NCI-H82 treated with DMSO at 0.1 percent for 48 hours (cell line): ENCODE measurements around the gene NLN.
"Not testable (repeated sequence)": the region's sequence is repeated elsewhere in the genome, so short reads cannot be mapped to it uniquely, and the experiment has no call there.

Experiments
- DNase-seq: peaks from one replicate; lab custom pipeline; 2025; ENCODE audit not compliant: unreplicated experiment; lab: John Stamatoyannopoulos, UW

The NLN gene

GRCh38 chr5:65721720-65722574 is at the start of gene NLN, which contains the start of gene SGTB:
Gene NLN, plus strand, starts transcription at chr5:65722205. Its CDS starts 169 bp downstream, at chr5:65722374.
Gene SGTB, minus strand, starts transcription at chr5:65722109. Its CDS starts 1,302 bp downstream, at chr5:65720807.
- DNase-seq, result peak; percentile 18

GRCh38 chr5:65672796-65673195 is 49.2 kb upstream of the NLN start:
- DNase-seq, result no peak

- no peak for DNase-seq
Observed at GRCh38 chr5:65674749-65675148, 47.3 kb upstream of the NLN start.

GRCh38 chr5:65676056-65676455 is 45.9 kb upstream of the NLN start:
- DNase-seq, result not testable (repeated sequence)

DNA sequence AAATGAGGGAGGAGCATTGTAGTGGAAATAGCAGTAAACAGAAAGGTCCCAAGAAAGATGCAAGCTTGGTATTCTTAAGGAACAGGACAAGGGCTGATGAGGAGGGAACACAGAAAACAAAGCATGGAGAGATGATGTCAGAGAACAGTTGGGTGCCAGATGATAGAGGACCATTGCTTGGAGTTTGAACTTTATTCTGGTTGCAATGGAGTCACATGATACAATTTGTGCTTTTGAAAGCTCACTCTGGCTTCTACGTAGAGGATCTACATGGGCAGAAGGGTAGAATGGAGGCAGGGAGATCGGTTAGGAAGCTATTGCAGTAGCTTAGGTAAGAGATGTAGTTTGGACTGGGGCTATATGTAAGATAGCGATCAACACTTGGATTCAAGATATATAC is 39.9 kb upstream of the NLN start:
- no peak for DNase-seq

- DNase-seq, result no peak
Observed at GRCh38 chr5:65693121-65693520, 28.9 kb upstream of the NLN start.

GRCh38 chr5:65695162-65695755 is 26.7 kb upstream of the NLN start:
- no peak for DNase-seq

GRCh38 chr5:65695896-65696295 is 26.1 kb upstream of the NLN start:
- no peak for DNase-seq

GRCh38 chr5:65696892-65697291 is 25.1 kb upstream of the NLN start:
- DNase-seq, result no peak

DNA sequence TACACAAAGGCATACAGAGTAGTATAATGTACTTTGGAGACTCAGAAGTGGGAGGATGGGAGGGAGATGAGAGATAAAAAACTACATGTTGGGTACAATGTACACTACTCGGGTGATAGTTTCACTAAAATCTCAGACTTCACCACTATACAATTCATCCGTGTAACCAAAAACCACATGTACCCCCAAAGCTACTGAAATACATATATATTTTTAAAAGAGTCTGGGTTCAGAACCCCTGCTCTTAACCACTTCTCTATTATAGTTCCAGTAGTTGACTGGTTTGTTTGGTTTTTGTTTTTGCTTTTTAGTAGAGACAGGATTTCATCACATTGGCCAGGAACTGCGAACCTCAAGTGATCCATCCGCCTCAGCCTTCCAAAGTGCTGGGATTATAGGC is 22.7 kb upstream of the NLN start:
- no peak for DNase-seq

GRCh38 chr5:65702036-65702435 is 20.0 kb upstream of the NLN start:
- no peak for DNase-seq

DNA sequence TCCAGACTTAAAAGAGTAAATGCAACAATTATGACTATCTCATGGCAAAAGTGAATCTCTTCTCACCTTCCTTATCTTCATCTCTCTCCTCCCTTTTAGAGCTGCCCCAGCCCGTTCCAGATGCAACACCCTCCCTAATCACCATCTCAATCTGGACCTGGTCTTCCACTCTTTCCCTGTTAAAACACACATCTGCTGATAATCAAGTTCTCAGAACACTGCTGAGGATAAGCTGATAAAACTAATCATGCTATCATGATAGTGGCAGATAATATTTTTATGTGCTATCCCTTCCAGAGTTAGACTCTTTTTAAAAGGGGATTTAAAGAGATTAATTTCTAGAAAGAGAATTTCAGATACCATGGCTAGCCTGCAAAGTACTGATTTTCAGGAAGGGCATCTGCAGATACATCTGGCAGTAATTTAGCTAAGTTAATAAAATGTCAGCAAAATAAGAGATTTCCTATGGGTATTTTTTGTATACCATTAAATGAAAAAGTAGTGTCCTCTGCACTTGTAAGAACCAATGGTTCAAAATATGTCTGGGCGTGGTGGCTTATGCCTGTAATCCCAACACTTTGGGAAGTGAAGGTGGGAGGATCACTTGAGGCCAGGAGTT is 17.3 kb upstream of the NLN start:
- DNase-seq, result no peak

GRCh38 chr5:65707663-65708062 is 14.3 kb upstream of the NLN start:
- DNase-seq, result no peak

DNA sequence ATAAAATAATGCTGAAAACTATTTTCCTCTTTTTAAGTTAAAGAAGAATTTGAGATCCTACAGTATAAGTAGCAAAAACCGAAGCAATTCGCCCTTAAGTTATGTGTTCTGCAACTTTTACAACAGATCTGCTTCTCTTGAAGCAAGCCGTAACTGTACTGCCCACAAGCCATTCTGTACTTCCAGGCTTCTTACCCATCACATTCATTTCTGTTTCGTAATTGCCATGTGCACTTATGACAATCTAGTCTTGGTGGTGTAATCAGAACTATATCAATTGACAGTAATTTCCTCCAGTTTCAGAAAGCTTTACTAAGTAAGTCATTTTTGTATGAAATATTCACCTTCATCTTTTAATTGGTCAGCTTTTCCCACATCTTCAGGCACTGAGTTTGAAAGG is 13.9 kb upstream of the NLN start:
- DNase-seq, result no peak

DNA sequence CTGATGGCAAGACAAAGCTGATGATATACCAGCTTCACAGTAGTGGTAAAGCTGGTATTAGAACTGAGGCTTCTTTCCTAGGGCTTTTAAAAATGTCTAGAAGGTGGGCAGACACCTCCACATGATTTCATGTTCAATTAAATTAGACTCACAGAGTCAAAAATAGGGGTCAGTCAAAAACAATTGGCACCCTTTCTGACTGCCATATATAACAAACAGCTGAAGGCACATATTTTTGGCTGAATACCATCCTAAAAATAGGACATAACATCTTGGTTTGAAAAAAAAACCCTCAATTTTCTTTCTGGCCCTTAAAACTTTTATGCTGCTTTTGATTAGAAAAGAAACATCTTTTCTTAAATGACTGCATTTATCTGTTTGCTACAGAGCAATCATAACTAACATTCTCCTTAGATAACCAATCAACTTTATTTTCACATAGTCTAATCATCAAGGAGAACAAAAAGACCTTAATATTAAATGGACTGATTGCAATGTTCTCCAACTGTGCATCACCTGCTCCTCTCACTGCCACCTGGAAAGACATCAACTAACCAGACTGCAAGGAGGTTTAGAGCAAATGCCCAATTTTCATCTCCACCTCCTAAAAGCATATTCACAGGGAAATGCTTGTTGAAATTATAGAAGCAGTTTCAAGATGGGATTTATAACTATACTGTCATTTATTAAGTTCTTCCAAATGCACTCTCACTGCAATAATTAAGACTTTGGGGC is 3.3 kb upstream of the NLN start:
- DNase-seq, result no peak

- no peak for DNase-seq
Observed at GRCh38 chr5:65721050-65721719, 820 bp upstream of the NLN start.

- peak; percentile 46 for DNase-seq
Observed at GRCh38 chr5:65722575-65723403, 784 bp downstream of the NLN start.

DNA sequence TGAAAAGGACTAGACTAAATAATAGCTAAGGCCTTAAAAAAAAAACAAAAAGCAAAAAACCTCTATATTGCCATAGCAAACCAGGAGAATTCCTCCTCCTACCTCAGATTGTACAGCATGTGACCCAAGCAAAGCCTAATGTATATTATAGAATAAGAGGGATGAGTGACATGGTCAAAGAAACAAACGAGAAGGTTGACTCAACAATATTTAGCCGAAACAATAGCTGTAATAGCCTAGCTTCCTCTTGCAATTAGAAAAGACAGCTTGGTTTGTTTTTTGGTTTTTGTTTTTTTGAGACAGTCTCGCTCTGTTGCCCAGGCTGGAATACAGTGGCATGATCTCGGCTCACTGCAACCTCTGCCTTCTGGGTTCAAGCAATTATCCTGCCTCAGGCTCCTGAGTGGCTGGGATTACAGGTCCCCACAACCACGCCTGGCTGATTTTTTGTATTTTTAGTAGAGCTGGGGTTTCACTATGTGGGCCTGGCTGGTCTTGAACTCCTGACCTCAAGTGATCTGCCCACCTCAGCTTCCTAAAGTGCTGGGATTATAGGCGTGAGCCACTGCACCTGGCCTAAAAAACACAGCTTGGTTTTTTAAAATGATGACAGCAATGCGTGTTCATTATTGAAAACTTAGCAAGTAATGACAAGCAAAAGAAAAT is 5.6 kb downstream of the NLN start:
- DNase-seq, result no peak

DNA sequence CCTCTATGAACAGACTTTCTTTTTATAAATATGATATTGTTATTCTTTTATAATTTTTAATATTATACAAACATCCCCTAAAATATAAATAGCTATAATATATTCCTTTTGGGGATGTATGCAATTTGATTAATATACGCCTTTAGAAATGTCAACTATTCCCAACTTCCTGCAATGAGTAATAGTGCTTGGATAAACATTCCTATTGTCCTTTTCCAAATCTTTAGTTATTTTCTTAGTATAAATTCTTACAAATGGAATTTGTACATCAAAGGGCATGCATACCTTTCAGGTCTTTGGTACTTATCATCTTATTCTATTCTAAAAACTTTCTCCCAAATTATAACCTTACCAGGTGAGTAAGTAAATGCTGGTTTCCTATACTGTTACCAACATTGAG is 6.2 kb downstream of the NLN start:
- no peak for DNase-seq
